ENCODE measurements around the gene SLC15A4. TPM values are rescaled to one million over a fixed set of nuclear protein-coding genes. Genes with fewer than 3 reads are reported as not detected.

The SLC15A4 gene
- polyA plus RNA-seq, 2 of the 4 experiments (the other 2 are of a cell fraction): 21.6 to 40.0 TPM

- Histone ChIP-seq H3K4me3 (no peak overlapping the region), H3K4me2 (no peak overlapping the region), H3K4me1 (no peaks in the 10 kb centered on the region), H3K27ac (no peak overlapping the region), H3K9me3 (no peaks in the 10 kb centered on the region)
- FAIRE-seq (no peak), ATAC-seq (peak in 1 of 2 experiments; percentile 37; a peak in 2 of 6 replicates), DNase-seq (ENCODE audit: low read depth in 1 of 2, low spot score in 1 of 2) (no peak)
- TF ChIP-seq KDM5A (IDR thresholded peaks at IDR 0.05): no peak
- TF ChIP-seq NFE2L2 (conservative IDR thresholded peaks at IDR 0.05; ENCODE audit: low read length): no peak
- TF ChIP-seq BCL3 (IDR thresholded peaks at IDR 0.05): no peak
- no peak for TF ChIP-seq EHF (CRISPR knock-in tag; IDR thresholded peaks at IDR 0.05)
- no peak for TF ChIP-seq HOXA7 (CRISPR knock-in tag; IDR thresholded peaks at IDR 0.05)
- no peak for TF ChIP-seq E2F6 (IDR thresholded peaks at IDR 0.05; ENCODE audit: borderline replicate concordance, low read depth)
- TF ChIP-seq MYC (IDR thresholded peaks at IDR 0.05; ENCODE audit: borderline replicate concordance, low read length): no peak
- TF ChIP-seq HDAC2 (IDR thresholded peaks at IDR 0.05): no peak
- no peak for TF ChIP-seq FOXS1 (CRISPR knock-in tag; IDR thresholded peaks at IDR 0.05)
- no peak for TF ChIP-seq RCOR1 (IDR thresholded peaks at IDR 0.05; ENCODE audit: low read depth, low read length)
- no peak for TF ChIP-seq ZNF302 (CRISPR knock-in tag; IDR thresholded peaks at IDR 0.05)
- TF ChIP-seq MAFK (IDR thresholded peaks at IDR 0.05; ENCODE audit: partially characterized antibody): no peak
- ChIA-PET POLR2A (no interaction called here), CTCF (no interaction called here)
- 7% methylated on average over 4 of the region's 4 CpGs for WGBS (ENCODE audit: missing lambda C conversion rate)
Observed at GRCh38 chr12:128761379-128761790, 62.4 kb downstream of the SLC15A4 start.

GRCh38 chr12:128755566-128755965 is 68.2 kb downstream of the SLC15A4 start:
- ChIA-PET POLR2A (no interaction called here), CTCF (no interaction called here)
- ATAC-seq (no peak), DNase-seq (ENCODE audit: low read depth in 1 of 2, low spot score in 1 of 2) (no peak), FAIRE-seq (no peak)
- H3K4me1 ChIP-seq: no peaks in the 10 kb centered on the region
- no peaks in the 10 kb centered on the region for H3K9me3 ChIP-seq
- no peak overlapping the region for H3K27ac ChIP-seq
- H3K4me2 ChIP-seq: no peak overlapping the region
- TF ChIP-seq HDAC2 (IDR thresholded peaks at IDR 0.05) (no peak), SREBF2 (IDR thresholded peaks at IDR 0.05) (no peak), CBX8 (IDR thresholded peaks at IDR 0.05) (no peak), RAD21 (conservative IDR thresholded peaks at IDR 0.05 in 1 of 2, IDR thresholded peaks at IDR 0.05 in 1 of 2) (no peak), HMGXB4 (CRISPR knock-in tag; IDR thresholded peaks at IDR 0.05; ENCODE audit: borderline replicate concordance) (no peak), REST (IDR thresholded peaks at IDR 0.05) (no peak), PBX3 (IDR thresholded peaks at IDR 0.05) (no peak), HOXA7 (CRISPR knock-in tag; IDR thresholded peaks at IDR 0.05) (no peak), CBX2 (IDR thresholded peaks at IDR 0.05; ENCODE audit: borderline replicate concordance, low read depth) (no peak), RCOR1 (IDR thresholded peaks at IDR 0.05; ENCODE audit: low read depth, low read length) (no peak), RFX5 (IDR thresholded peaks at IDR 0.05) (no peak)
- WGBS (ENCODE audit: missing lambda C conversion rate): 8% methylated on average over 4 of the region's 4 CpGs
- H3K4me3 ChIP-seq: no peak overlapping the region
